Activated T-cell treated with anti-CD3 and anti-CD28 coated beads, Interleukin-2, amount 50 U/mL, for 72 hours (primary cell): ENCODE data around the gene CBFA2T3. TPM values are rescaled to one million over a fixed set of nuclear protein-coding genes. Genes with fewer than 3 reads are reported as not detected.
A peak's percentile ranks its signal among the peaks of the same experiment; 100 is the strongest.

Source experiments
- ATAC-seq, 2 donors: fragments of 150-1000 bp; cut with Tn5 transposase; replicated peaks in 1 of 2; 2 replicates each; pipeline ENCODE4 v1.10.0; 2021; ENCODE audit warnings: moderate library complexity in 2 of 2, mild to moderate bottlenecking in 1 of 2
- DNase-seq, 2 donors: peaks; one replicate each; pipeline ENCODE4 v3.0.0; 2021 to 2022; ENCODE audit warnings: mixed read lengths in 1 of 2
- H3K27ac Mint-ChIP-seq: one replicate; pipeline ENCODE4 v1.8.0; 2022; ENCODE audit warnings: mild to moderate bottlenecking, moderate library complexity, mixed read lengths
- H3K27me3 Mint-ChIP-seq: one replicate; pipeline ENCODE4 v1.8.0; 2022; ENCODE audit warnings: low read depth, mixed read lengths
- H3K36me3 Mint-ChIP-seq, 2 donors: one replicate each; pipeline ENCODE4 v1.8.0; 2022; ENCODE audit warnings: mixed read lengths in 2 of 2, mild to moderate bottlenecking in 1 of 2; ENCODE audit not compliant: insufficient read depth in 2 of 2
- H3K4me1 Mint-ChIP-seq: one replicate; pipeline ENCODE4 v1.8.0; 2022; ENCODE audit warnings: low read depth, mixed read lengths
- H3K4me3 Mint-ChIP-seq, 2 donors: one replicate each; pipeline ENCODE4 v1.8.0; 2022; ENCODE audit warnings: mild to moderate bottlenecking in 2 of 2, mixed read lengths in 2 of 2, moderate library complexity in 2 of 2
- H3K9me3 Mint-ChIP-seq, 2 donors: one replicate each; pipeline ENCODE4 v1.8.0; 2022; ENCODE audit warnings: mixed read lengths in 2 of 2
- total RNA-seq, 2 donors: library from RNA; stranded (reverse); gene quantifications; one replicate each; pipeline ENCODE4 v1.2.3, GENCODE V29; 2022

The CBFA2T3 gene
- total RNA-seq, 2 donors from 2014 or later = 1.2 to 1.7 TPM

DNA sequence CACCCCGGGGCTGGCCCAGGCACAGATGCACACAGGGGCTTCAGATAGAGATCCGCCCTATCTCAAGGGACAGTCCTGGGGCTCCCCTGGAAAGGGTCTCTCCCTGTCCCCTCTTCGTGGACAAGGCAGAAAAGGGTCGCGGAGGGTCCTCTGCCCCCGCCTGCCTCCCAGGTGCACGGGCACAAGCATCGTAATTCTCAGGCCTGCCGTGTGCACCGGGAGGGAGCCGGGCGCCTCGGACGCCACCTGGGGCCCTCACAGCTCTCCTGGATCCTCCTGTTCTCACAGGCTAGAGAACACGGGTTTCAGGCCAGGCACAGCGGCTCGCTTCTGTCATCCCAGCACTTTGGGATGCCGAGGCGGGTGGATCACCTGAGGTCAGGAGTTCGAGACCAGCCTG, 98.7 kb downstream of the CBFA2T3 start:
- DNase-seq (no peak), ATAC-seq (no peak)
- no peaks in the 10 kb centered on the region for H3K27me3 Mint-ChIP-seq
- no peaks in the 10 kb centered on the region for H3K4me1 Mint-ChIP-seq
- H3K9me3 Mint-ChIP-seq = no peaks in the 10 kb centered on the region
- no peak overlapping the region for H3K4me3 Mint-ChIP-seq
- no peak overlapping the region for H3K27ac Mint-ChIP-seq
- no peaks in the 10 kb centered on the region for H3K36me3 Mint-ChIP-seq

DNA sequence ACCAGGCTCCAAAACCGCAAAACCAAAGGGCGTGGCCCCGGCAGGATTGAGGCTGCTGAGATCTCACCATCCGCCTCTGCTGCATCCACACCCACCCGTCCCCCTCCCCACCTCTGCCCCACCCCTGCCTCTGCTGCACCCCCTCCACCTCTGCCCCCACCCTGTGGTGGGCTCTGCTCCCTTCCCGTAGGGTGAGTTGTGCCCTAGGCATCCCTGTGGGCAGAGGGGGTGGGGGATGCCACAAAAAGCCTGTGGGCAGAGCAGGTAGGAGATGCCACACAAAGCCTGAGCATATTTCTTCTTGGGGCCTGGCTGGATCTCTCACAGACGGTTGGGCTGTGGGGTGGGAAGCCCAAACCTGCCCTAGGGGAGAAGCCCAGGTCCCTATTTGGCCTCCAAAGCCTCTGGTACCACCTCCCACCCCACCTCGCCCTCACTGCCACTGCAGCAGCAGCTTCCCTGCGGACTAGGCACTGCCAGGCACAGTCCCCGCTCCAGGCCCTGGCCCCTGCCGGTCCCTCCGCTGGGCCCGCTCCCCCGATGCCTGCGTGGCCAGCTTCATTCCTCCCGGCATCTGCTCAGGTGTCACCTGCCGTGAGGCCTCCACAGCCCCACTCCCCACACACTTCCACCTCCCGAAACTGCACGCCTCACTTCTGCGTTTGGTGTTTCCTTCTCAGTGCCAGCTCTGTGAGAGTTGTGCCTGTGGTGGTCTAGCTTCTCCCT, 99.3 kb downstream of the CBFA2T3 start:
- no peak overlapping the region for H3K27ac Mint-ChIP-seq
- no peak for DNase-seq
- H3K9me3 Mint-ChIP-seq = no peaks in the 10 kb centered on the region
- H3K36me3 Mint-ChIP-seq = no peaks in the 10 kb centered on the region
- no peak overlapping the region for H3K4me3 Mint-ChIP-seq
- no peak for ATAC-seq
- no peaks in the 10 kb centered on the region for H3K4me1 Mint-ChIP-seq
- no peaks in the 10 kb centered on the region for H3K27me3 Mint-ChIP-seq

DNA sequence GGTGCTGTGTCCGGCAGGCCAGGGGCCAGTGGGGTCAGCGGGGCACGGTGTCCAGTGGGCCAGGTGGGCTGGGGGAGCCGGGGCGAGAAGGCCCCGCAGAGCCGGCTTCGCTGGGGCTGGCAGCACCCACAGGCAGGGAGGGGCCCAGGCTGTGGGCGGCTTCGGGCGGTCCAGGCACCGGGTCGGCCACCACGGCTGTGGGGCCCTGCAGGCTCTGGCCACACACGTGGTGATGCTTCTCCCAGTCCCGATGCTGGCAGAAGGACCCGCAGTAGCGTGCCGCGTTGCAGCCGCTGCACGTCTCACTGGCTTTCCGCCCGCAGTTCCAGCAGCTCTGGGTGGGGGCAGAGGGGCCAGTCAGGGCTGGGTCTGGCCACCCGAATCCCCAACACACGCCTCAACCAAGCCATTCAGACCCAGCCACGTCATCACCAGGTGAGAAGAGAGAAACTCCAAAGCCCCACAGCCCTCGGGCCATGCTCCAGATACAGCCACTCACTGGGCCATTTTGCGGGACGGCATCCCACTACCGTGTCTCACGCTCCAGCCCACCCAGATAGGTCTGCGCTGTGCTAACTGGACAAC, 100.0 kb downstream of the CBFA2T3 start:
- Mint-ChIP-seq H3K27me3 (no peaks in the 10 kb centered on the region), H3K9me3 (no peaks in the 10 kb centered on the region), H3K27ac (no peak overlapping the region), H3K36me3 (no peaks in the 10 kb centered on the region), H3K4me1 (no peaks in the 10 kb centered on the region), H3K4me3 (no peak overlapping the region)
- no peak for DNase-seq
- no peak for ATAC-seq

DNA sequence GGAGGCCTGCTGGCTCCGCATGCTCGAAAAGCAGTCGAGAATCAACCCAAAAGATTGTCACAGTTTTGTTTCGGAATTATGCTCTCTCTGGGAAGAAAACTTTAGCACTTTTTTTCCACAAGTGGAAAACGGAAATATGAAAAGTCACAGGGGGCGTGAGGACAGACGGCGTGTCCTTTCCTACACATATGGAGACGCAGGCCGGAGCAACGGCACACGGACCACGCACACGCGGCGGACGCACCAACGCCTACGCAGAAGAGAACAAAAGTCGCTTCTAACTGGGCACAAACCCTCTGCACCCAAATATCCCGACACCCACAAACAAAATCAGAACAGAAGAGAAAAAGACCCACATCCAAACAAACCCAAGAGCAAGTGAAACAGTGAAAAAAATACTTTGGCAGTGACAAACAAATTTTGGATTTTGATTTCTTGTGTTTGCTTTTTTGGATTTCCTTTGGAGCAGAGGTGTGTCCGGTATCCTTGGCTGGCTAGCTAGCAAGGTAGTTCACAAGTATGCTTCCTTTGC, 101.2 kb downstream of the CBFA2T3 start:
- no peak overlapping the region for H3K4me3 Mint-ChIP-seq
- H3K4me1 Mint-ChIP-seq = peaks cover 7% of the 10 kb centered on the region
- peaks cover 7% of the 10 kb centered on the region for H3K27me3 Mint-ChIP-seq
- DNase-seq (no peak), ATAC-seq (no peak)
- no peaks in the 10 kb centered on the region for H3K36me3 Mint-ChIP-seq
- H3K9me3 Mint-ChIP-seq = no peaks in the 10 kb centered on the region
- no peak overlapping the region for H3K27ac Mint-ChIP-seq

DNA sequence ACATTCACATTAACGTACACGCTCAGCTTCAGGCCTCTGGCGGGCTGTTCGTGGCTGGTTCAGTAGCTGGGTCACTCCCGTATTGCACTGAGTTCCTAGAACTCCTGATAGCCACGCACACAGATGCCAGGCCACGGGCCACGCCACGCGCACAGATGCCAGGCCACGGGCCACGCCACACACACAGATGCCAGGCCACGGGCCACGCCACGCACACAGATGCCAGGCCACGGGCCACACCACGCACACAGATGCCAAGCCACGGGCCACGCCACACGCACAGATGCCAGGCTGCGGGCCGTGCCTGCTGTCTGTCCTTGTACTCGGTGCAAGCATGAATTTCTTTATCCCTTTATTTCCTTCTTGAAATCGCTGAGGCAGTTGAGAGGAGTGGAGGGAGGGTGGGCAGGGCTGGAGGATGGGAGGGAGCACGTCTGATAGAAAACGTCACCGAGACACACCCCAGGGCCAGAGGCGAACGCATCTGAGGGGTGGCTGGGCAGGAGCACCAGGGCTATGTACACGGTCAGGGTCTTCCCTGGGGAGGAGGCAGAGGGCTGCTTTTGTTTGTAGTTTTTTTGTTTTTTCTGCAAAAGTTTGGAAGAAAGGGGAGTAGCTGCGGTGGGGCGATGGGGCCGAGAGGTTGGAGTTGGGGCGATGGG, 101.9 kb downstream of the CBFA2T3 start:
- Mint-ChIP-seq H3K27me3 (peaks cover 14% of the 10 kb centered on the region), H3K4me3 (no peak overlapping the region), H3K4me1 (peaks cover 9% of the 10 kb centered on the region), H3K27ac (no peak overlapping the region), H3K9me3 (no peaks in the 10 kb centered on the region), H3K36me3 (no peaks in the 10 kb centered on the region)
- ATAC-seq (no peak), DNase-seq (no peak)

DNA sequence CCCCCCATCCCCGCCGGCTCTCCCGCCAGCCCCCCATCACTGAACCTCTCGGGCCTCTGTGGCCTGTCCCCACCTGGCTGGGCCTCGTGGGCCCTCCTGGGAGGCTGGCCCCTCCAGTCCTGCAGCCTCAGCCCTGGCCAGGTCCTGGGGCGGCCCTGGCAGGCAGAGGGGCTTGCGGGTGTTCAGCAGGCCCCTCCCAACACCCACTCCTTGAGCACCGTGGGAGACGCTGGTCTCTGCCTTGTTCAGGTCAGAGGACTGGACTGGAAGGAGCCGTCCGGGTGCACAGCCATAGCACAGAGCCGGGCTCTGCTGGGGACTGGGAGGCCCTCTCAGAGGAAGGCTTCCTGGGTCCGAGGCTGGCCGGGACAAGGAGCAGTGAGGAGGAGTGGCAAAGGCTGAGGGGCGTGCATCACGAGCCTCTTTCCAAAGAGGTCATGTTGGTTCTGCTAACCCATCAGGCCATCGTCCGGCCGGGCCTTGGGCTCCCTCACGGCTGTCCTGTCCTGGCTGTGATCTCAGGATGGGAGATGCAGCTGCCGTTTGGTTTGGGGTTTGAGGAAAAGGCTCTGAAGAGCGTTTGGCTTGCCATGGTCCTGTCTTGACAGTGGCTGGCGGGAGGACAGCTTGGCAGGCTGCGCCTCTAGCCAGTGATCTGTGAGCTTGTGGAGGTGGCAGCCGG, 104.2 kb downstream of the CBFA2T3 start:
- no peak overlapping the region for H3K4me3 Mint-ChIP-seq
- H3K27ac Mint-ChIP-seq = no peak overlapping the region
- ATAC-seq (no peak), DNase-seq (no peak)
- H3K4me1 Mint-ChIP-seq = peaks cover 9% of the 10 kb centered on the region
- H3K36me3 Mint-ChIP-seq = no peaks in the 10 kb centered on the region
- peaks cover 18% of the 10 kb centered on the region for H3K27me3 Mint-ChIP-seq
- no peaks in the 10 kb centered on the region for H3K9me3 Mint-ChIP-seq

DNA sequence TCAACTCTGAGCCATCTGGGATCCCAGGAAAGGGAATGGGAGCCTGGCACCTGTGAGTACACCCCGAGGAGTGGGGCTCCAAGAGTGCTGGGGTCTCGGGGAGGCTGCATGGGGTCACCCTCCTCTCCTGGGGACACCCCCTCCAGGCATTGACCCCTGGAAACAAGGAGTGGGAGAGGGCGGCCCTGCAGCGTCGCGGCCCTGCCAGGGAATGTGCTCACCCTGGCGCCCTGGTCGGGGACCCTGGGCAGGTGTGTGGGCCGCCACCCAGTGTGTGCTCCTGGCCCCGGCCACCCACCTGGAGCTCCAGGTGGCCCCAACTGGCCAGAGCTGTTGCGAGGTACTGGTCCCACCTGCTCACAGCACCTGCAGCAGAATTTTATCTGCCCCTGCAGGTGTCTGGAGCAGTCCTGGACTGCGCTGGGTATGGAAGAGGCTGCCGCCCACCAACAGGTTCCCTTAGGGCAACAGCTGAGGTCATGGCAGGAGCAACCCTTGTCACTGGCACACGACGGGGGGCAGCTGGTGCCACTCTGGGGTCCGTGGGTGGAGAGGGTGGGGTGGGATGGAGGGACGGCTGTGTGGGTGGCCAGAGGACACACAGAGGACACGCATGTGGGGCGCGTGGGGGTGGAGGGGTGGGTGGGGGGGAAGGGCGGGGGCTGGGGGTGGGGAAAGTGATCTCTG, 105.1 kb downstream of the CBFA2T3 start:
- Mint-ChIP-seq H3K4me1 (peaks cover 9% of the 10 kb centered on the region), H3K27ac (no peak overlapping the region), H3K27me3 (peaks cover 18% of the 10 kb centered on the region), H3K9me3 (no peaks in the 10 kb centered on the region), H3K4me3 (no peak overlapping the region), H3K36me3 (no peaks in the 10 kb centered on the region)
- DNase-seq (no peak), ATAC-seq (no peak)

DNA sequence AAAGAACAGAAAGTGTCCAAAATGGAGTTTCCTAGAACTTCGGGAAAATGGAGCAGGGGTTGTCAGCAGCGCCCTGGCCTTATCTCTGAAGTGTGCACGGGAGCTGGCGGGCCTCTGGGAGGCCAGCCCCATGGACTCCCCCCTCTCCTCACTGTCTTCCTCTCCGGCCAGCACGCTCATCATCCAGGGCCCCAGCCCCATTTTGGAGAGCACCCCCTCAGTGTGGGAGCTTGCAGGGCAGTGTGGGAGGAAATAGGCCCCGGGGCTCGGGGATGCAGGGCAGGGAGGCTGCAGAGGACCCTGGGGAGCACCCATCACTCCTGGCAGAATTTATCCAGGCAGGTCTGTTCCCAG, 105.7 kb downstream of the CBFA2T3 start:
- H3K27ac Mint-ChIP-seq = no peak overlapping the region
- H3K9me3 Mint-ChIP-seq = no peaks in the 10 kb centered on the region
- peaks cover 18% of the 10 kb centered on the region for H3K27me3 Mint-ChIP-seq
- ATAC-seq (no peak), DNase-seq (no peak)
- H3K4me1 Mint-ChIP-seq = peaks cover 9% of the 10 kb centered on the region
- H3K4me3 Mint-ChIP-seq = peak overlapping the region; percentile 57 to 67
- H3K36me3 Mint-ChIP-seq = no peaks in the 10 kb centered on the region

DNA sequence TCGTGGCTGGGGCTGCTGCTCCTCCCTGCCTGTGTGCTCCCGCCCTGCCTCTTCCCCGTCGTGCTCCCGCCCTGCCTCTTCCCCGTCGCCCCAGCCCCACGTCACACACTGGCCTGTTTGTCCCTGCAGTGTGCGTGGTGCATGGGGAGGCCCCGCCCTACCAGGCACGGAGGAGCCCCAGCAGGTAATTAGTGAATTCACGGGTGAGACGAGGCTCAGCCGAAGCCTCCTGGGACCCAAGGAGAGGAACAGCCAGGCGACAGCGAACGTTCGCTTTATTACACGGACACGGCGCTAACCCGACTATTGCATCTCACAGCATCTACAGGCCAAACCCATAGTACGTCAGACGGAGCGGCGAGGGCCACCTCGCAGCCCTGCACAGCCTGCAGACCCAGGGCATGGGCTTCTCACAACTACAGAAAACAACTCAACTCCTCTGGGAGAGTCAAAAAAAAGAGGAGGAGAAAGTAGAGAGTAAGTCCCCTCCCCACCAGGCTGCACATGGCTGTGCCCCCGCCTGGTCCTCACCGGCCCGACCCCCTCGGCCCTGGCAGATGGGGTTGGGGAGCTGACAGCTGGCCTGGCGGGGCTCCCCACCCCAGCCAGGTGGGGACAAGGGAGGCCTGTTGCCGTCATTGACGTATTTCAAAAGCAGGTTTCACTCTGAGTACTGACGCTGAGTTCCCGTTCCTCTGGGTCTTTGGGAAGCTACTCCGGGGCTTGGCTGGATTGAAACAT, 106.2 kb downstream of the CBFA2T3 start:
- H3K27ac Mint-ChIP-seq = no peak overlapping the region
- H3K27me3 Mint-ChIP-seq = peaks cover 18% of the 10 kb centered on the region
- DNase-seq = peak in 1 of 2 donors; percentile 57
- peaks cover 9% of the 10 kb centered on the region for H3K4me1 Mint-ChIP-seq
- no peaks in the 10 kb centered on the region for H3K36me3 Mint-ChIP-seq
- H3K9me3 Mint-ChIP-seq = no peaks in the 10 kb centered on the region
- peak overlapping the region; percentile 57 to 75 for H3K4me3 Mint-ChIP-seq
- peak; percentile 25 to 84 for ATAC-seq

DNA sequence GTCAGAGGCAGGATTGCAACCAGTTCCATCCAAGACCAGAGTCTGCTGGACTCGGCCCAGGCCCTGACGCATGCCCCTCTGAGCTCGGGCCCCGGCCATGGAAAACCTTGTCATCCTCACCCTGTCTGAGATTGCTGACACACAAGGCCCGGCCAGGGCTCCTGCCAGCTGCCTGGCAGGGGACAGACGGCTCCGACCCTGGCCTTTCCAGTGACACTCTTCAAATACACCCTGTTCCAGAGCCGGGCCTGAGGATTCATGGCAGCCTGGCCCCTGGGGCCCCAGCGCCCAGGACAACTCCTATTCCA, 107.4 kb downstream of the CBFA2T3 start:
- H3K4me1 Mint-ChIP-seq = peaks cover 9% of the 10 kb centered on the region
- H3K9me3 Mint-ChIP-seq = no peaks in the 10 kb centered on the region
- H3K27me3 Mint-ChIP-seq = peaks cover 18% of the 10 kb centered on the region
- DNase-seq (no peak), ATAC-seq (no peak)
- no peak overlapping the region for H3K27ac Mint-ChIP-seq
- H3K4me3 Mint-ChIP-seq = no peak overlapping the region
- H3K36me3 Mint-ChIP-seq = no peaks in the 10 kb centered on the region

DNA sequence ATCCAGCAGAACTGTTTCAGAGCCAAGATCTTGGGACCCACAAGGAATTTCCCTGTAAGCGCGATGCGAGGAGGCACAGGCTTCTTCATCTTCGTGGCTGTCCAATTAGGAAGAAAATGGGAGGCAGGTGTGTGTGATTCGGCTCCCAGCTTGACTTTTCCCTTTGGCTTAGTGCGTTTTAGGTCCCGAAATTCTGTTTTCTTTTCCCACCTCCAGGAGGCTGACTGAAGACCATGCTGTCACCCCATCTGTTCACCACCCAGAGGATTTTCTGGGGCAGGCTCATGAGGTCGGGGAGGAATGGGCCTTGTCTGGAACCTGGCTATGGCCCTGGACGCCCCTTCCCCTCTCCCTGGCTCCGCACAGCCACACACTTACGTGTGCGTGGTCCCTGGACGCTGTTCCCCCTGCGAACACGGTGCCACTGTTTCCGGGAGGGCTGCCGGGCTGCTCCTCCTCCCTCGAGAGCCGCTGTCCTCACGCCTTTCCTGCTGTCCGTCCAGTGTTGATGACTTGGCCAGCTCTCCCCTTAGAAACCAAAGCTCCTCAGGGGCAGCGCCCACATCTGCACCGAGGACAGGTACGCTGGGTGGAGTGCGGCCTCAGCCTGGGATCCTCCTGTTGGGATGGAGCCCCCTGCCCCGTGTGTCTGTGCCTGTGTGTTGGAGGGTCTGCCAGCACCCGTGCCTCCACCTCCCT, 107.9 kb downstream of the CBFA2T3 start:
- Mint-ChIP-seq H3K36me3 (no peaks in the 10 kb centered on the region), H3K4me1 (peaks cover 9% of the 10 kb centered on the region), H3K27me3 (peaks cover 18% of the 10 kb centered on the region), H3K9me3 (no peaks in the 10 kb centered on the region), H3K4me3 (no peak overlapping the region), H3K27ac (no peak overlapping the region)
- DNase-seq = no peak
- no peak for ATAC-seq
